ENCODE results near the gene NOS1.

The NOS1 gene

GRCh38 chr12:117367006-117367638 is 5.7 kb upstream of the NOS1 start:
- peak; percentile 78 to 79 for DNase-seq (ENCODE audit: low read depth in 2 of 2)
- H3K4me3 ChIP-seq (replicated peaks in 1 of 2; ENCODE audit: low read depth in 2 of 2, low read length in 2 of 2), result no peak overlapping the region
- peak; percentile 86 for TF ChIP-seq CTCF (IDR thresholded peaks at IDR 0.05; ENCODE audit: low read depth, low read length)

- DNase-seq (ENCODE audit: low read depth in 2 of 2), result no peak
- H3K4me3 ChIP-seq (replicated peaks in 1 of 2; ENCODE audit: low read depth in 2 of 2, low read length in 2 of 2), result no peak overlapping the region
- TF ChIP-seq CTCF (IDR thresholded peaks at IDR 0.05; ENCODE audit: low read depth, low read length), result no peak
These were observed 3.7 kb upstream of the NOS1 start for GRCh38 chr12:117365049-117365616.

- H3K4me3 ChIP-seq (replicated peaks in 1 of 2; ENCODE audit: low read depth in 2 of 2, low read length in 2 of 2), result no peak overlapping the region
- no peak for TF ChIP-seq CTCF (IDR thresholded peaks at IDR 0.05; ENCODE audit: low read depth, low read length)
- DNase-seq (ENCODE audit: low read depth in 2 of 2), result no peak
These were observed 2.6 kb upstream of the NOS1 start for GRCh38 chr12:117363953-117364486.

- DNase-seq (ENCODE audit: low read depth in 2 of 2), result no peak
- H3K4me3 ChIP-seq (replicated peaks in 1 of 2; ENCODE audit: low read depth in 2 of 2, low read length in 2 of 2), result no peak overlapping the region
- TF ChIP-seq CTCF (IDR thresholded peaks at IDR 0.05; ENCODE audit: low read depth, low read length), result no peak
These were observed 1.7 kb upstream of the NOS1 start for GRCh38 chr12:117363056-117363662.

GRCh38 chr12:117362391-117362790 is 965 bp upstream of the NOS1 start:
- no peak for TF ChIP-seq CTCF (IDR thresholded peaks at IDR 0.05; ENCODE audit: low read depth, low read length)
- no peak overlapping the region for H3K4me3 ChIP-seq (replicated peaks in 1 of 2; ENCODE audit: low read depth in 2 of 2, low read length in 2 of 2)
- DNase-seq (ENCODE audit: low read depth in 2 of 2), result no peak

GRCh38 chr12:117361905-117362304 is 479 bp upstream of the NOS1 start:
- no peak for DNase-seq (ENCODE audit: low read depth in 2 of 2)
- H3K4me3 ChIP-seq (replicated peaks in 1 of 2; ENCODE audit: low read depth in 2 of 2, low read length in 2 of 2), result no peak overlapping the region
- TF ChIP-seq CTCF (IDR thresholded peaks at IDR 0.05; ENCODE audit: low read depth, low read length), result no peak

Measured in cardiac fibroblast (primary cell).